HG03432 (cell line): ENCODE data around the gene PI3.
"Not testable (repeated sequence)": the region's sequence is repeated elsewhere in the genome, so short reads cannot be mapped to it uniquely, and the experiment has no call there.

Experiments used
- ATAC-seq: cut with Tn5 transposase; IDR thresholded peaks from one replicate; pipeline ENCODE4 v1.9.1; 2021; ENCODE audit warnings: mild to moderate bottlenecking, moderate library complexity; ENCODE audit not compliant: unreplicated experiment

Gene PI3, protein sequence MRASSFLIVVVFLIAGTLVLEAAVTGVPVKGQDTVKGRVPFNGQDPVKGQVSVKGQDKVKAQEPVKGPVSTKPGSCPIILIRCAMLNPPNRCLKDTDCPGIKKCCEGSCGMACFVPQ

DNA sequence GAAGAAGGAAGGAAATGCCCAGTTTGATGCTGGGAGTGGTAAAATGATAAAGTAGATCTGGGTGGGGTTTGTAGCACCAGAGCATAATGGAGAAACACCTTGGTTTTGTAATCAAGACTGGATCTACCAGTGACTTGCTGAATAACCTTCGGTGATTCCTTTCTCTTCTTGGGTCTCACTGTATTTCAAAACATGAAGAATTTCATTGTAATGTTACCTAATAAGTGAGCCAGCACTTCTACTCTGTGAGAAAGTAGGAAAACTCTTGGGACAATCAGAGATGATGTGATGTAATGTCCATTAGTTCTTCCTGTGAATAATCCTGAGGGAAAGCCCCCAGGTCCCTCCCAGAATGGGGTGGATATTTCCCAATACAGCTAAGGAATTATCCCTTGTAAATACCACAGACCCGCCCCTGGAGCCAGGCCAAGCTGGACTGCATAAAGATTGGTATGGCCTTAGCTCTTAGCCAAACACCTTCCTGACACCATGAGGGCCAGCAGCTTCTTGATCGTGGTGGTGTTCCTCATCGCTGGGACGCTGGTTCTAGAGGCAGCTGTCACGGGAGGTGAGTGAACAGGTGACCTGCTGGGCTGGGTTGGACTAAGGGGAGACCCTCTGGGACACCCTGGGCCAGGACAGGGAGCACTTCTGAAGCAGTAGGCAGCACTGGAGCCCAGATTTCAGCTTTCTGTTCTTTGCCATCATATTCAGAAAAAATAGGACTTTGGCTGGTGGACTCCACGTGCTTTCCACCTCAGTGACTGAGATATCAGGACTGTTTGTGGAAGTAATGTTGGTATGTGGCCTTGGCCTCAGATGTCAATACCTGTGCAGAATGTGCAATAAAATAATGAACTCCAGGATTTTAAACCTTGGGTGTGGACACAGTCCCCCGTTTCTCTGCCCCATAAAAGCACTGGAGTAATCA is at the start of gene PI3:
TSS of gene PI3 (plus strand) at position 469 of the 931 bp plus-strand sequence. CDS start at position 490, 21 bp downstream.
- ATAC-seq, result no peak

DNA sequence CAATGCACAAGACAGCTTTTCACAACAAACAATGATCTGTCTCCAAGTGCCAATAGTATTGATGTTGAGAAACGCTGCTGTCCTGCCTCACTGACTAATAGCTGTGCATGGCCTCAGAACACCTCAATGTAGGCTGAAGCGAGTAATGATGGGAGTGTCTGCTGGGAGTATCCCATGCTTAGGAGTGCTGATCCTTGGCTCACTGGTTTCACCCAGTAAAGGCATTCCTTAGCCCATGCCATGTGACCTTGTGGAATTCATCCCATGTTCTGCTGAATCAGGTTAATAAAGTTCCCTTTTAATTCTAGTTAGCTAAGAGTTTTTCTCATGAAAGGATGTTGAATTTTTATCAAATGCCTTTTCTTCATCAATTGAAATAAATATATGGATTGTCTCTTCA is 46.6 kb upstream of the PI3 start:
- ATAC-seq, result no peak

DNA sequence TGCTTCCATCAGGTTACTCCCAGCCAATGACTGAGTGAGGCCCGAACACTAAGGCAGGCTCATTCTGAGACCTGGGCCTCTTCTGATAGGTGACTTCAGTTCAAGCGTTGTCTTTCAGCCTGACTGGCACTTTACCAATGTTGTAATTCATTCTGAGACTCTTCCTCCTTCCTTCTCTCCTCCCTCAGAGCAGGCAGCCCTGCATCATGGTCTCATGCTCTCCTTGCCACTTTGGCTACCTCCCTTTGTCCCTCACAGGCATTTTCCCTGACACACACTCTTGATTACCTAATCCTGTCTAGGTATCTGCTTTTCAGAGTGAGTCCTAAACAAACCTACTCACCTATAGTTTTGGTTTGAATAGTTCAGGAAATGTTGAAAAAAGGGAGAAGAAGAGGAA is 37.8 kb upstream of the PI3 start:
- ATAC-seq, result no peak

DNA sequence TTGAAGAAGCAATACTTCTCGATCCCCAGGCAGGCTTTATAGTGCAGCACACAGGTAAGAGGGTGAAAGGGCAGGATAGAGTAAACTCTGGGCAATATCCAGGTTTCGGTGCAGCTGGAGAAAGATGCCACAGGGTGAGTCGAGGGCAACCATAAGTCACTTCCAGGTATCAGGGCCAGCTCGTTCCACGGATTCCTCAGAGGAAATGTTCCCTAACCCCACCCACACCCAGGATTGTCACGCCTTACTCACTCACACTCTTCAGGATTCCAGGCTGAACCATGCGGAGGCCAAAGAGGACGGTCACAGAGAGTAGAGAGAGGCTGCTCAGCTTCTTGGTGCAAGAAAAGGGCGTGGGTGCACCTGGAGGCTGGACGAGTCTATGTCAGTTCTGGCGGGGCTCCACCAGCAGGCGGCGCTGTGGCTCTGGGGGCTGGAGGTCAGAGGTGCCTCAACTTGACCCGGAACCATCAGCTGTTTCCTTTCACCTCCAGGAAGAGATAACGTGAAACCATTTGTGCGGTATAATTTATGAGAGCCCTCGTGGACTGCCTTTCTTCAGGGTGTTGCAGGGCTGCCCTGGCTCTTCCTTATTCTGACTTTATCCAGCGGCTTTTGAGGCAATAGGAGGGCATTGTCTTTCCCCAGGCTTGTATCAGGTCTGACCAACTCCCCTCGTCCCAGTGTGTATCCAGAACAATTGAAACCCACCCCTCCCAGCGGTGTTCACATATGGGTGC is 36.0 kb upstream of the PI3 start:
- ATAC-seq, result no peak

DNA sequence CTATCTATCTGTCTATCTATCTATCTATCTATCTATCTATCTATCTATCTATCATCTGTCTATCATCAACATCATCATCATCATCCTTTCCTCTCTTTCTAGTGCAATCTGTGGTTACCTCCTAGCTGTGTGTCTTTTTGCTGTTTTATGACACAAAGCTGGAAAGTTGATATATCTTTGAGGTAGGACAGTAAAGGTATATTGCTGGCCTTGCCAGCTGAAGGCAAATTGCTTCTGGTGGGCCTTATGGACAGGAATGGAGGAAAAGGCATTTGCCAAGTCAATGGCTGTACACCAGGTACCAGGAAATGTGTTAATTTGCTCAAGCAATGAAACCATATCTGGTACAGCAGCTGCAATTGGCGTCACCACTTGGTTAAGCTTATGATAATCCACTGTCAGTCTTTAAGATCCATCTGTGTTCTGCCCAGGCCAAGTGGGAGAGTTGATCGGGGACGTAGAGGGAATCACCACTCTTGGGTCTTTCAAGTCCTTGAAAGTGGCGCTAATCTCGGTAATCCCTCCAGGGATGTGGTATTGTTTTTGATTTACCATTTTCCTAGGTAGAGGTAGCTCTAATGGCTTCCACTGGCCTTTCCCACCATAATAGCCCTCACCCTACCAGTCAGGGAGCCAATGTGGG is 34.8 kb upstream of the PI3 start:
- ATAC-seq, result not testable (repeated sequence)

DNA sequence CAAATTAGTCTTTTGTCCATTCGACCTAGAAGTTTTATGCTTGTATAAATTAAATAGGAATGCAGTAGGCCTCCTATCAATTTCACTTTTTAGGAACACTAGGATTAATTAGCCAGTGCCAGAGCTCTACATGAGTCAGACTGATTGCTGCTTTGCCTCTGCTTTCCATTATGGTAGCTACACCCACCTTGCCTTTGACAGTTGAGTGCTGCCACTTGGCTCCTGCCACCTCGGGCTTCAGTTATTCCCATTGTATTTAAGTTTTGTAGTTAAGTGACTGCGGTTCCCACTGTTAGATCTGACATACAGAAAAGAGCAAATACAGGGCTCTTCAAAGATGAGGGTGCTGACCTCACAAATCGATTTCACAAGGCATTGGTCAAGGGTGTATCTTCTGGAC is 33.9 kb upstream of the PI3 start:
- no peak for ATAC-seq

DNA sequence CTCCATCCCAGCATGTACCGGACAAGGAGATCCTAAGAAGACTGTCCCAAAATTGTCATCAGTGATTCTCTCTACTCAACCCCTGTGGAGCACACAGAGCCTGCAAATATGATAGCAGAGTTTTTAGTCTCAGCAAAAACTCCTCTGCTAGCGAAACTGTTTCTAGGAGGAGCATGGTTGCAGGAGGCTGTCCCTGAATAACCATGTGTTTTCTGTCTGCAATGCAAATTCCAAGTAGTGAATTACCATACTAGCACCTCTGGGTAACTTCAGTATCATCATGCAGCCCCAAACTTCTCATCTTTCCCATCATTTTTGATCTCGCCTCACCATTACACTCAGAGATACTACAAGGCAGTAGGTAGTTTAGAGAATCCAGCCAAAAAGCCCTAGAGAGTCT is 25.6 kb upstream of the PI3 start:
- ATAC-seq, result no peak

DNA sequence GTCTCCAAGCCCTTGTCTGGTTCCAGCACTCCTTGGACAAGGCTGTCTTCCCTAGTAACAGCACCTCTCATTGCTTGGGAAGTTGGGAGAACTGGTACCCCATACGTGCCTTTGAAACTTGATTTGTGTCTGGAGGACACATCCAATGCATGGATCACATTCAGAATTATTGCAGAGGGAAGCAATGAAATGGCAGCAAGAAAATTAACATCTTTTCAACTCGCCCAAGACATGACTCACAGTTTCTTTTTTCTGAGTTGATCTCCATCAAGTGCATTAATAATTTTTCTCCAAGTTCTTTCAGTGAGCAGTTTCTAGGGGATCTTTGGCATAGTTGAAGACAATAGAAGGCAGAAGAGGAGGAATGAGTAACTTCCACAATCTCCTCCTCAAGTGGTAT is 22.3 kb upstream of the PI3 start:
- ATAC-seq, result no peak

DNA sequence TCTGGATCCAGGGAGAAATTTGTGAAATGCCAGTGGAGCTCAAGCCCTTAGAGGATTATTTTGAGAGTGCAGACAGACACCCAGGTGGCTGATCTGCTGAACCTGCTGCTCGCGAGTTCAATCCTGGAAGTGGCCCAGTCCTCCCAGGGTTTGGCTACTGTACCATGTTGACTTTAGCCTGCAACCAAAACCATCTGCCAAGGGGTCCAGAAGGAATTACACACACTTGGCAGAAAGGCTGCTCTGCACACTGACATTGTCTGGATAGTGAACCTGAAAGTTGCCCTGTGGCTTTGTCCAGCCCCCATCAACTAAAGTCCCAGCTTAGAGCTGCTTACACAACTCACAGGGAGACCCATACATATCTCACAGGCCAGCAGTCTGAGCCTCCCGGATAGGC is 21.6 kb upstream of the PI3 start:
- ATAC-seq, result no peak

DNA sequence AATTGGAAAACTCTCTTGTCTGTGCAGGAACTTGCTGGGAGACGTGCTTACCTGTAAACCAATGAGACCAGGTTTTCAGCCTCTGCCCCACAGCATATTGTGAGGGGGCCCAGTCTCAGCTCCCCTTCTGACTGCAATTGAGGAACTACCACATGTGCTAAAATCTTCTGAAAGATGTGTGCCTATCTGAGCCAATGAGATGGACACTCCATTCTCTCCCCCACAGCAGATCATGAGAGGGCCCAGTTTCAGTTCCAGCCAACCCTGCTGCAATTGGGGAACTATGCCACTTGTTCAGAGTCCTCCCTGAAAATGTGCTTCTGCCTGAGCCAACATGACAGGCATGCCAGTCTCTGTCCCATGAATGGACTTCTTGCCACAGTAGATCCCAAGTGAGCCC is 20.9 kb upstream of the PI3 start:
- ATAC-seq, result no peak

DNA sequence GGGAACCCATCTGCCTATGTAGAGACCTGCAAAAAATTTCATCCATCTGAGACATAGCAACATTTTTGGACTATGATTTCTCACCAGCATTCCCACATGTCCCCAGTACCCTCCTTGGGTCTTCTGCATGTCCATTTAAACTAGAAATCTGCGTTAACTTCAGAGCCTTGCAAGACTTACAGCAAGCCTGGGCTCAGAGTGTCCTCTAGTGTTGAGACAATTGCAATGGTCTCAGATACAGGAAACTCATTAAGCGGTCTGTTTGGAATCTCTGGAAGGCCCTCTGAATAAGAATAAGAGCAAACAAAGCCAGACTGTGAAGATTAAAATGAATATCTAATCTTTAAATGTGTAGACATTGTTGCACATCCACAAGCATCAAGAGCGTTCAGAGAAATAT is 20.5 kb upstream of the PI3 start:
- ATAC-seq, result no peak

DNA sequence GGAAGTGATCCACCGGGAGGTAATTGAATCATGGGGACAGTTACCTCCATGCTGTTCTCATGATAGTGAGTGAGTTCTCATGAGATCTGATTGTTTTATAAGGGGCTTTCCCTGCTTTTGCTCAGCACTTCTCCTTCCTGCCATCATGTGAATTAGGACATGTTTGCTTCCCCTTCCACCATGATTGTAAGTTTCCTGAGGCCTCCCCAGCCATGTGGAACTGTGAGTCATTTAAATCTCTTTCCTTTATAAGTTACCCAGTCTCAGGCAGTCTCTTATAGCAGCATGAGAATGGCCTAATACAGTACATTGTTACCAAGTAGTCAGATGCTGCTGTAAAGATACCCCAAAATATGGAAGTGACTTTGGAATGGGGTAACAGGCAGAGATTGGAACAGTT is 19.9 kb upstream of the PI3 start:
- not testable (repeated sequence) for ATAC-seq

DNA sequence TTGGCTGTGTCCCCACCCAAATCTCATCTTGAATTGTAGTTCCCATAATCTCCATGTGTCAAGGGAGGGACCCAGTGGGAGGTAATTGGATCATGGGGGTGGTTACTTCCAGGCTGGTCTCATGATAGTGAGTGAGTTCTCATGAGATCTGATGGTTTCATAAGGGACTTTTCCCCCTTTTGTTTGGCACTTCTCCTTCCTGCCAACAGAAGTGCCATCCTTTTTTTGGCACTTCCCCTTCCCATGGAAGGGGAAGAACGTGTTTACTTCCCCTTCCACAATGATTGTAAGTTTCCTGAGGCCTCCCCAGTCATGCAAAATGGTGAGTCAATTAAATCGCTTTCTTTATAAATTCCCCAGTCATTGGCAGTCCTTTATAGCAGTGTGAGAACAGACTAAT is 18.0 kb upstream of the PI3 start:
- no peak for ATAC-seq

DNA sequence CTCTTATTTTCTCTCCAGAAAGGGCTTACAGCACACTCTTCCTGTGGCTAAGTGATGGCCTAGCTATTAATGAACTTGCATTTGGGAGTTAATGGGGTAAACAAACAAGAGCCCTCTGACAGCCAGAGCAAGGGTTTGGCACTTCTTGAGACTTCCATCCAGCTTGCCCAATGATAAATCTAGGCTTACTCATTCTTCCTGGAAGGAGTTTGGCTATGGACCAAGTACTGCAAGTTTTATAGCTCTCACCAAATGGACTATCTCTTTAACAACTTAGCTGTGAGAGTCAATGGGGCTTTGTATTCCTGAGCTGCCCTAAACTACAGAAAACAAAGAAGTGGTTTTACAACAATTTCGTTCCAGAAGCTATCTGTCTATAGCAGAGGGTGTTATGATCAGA is 16.7 kb upstream of the PI3 start:
- ATAC-seq, result no peak

DNA sequence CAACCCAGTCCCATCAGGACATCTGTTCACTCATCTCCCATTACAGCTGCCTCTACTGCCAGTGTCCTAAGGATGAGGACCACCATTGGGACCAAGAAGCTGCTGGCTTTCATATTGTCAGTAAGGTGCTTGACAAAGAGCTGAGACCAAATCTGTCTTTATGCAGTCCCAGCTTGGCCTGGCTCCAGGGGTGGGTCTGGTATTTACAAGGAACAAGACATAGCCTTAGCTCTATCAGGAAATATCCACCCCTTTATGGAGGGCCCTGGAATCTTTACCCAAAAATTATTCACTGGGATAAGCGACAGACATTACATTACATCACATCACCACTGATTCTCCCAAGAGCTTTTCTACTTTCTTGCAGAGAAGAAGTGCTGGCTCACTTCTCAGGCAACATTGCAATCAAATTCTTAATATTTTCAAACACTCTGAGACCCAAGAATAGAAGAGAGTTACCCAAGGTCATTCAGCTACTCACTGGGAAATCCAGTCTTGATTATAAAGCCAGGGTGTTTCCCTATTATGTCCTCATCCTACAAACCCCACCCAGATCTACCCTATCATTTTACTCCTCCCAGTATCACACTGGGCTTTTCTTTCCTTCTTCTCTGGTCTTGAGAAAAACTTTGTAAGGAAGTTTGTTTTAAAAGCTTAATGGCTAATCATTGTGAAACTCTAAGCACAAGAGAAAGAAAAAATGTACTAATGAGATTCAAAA is 11.5 kb upstream of the PI3 start:
- no peak for ATAC-seq

DNA sequence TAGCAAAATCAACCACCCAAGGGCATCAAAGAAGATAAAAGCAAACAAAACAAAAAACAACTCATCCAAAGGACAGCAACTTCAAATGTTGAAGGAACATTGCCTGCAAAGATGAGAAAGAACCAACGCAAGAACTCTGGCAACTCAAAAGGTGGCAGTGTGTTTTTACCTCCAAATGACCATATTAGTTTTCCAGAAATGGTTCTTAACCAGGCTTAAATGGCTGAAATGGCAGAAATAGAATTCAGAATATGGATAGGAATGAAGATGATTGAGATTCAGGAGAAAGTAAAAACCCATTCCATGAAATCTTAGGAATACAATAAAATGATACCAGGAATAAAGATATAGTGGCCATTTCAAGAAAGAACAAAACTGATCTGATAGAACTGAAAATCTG is 9.8 kb upstream of the PI3 start:
- no peak for ATAC-seq

DNA sequence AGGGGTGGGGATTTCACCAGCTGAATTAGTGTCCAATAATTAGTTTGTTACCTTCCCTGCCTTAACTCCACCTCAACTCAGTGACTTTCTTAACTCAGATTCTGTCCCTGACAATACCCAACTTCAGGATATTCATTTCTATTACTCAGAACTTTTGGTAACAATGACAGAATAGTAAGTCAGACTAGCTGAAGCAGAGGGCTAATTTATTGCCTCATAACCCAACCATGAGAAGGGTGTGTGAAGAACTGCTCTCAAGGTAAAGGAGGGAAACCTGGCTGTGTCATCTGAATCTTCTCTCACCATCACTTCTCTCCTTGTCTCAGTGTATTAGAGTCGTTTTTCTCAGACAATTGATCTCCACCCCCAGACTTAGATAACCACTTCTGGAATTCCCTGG is 1.2 kb upstream of the PI3 start:
- no peak for ATAC-seq

DNA sequence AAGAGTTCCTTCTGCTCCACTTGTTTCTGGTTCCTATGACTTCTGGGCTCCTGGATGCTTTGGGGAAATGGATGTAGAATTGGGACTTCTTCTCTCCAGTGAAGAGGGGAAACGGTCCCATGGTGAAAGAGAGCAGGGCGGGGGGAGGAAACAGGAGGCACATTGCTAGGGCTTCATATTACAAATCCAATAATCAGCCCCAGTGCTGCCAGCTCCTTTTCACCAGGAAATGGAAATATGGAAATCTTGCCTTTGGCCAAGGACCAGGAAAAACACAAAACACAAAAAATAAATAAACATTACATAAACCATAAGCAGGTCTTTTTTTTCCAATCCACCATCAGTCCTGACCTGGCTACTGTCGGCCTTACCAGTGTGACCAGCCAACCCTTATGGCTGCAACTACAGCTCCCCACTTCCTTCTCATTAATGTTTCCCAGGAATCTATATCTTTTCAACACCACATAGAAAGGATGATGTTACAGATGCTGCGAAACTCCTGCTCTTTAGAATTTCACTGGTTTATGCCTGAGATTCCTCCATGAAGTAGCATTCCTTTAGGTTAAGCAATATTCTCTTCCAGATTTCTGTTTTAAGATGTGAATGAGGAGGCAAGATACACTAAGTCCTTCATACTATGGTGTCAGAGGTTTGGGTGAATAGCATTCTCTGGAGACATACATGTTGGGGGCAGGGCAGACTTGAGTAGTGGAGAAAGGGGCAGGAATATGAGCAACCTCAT is 2.0 kb downstream of the PI3 start:
- no peak for ATAC-seq

DNA sequence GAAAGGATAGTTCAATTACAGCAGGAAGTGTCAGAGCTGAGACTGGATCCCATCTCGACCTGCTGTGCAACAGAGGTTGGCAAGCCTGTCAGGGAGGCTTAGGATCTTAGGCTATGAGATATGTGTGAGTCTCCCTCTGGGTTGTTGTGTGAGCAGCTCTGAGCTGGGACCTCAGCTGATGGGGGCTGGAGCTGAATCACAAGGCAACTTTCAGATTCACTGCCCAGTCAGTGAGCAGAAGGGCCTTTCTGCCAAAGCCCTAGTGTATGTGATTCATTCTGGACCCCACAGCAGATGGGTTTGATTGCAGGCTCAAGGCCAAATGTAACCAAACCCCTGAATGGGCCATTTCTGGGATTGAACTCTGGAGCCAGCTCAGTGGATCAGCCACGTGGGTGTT is 4.5 kb downstream of the PI3 start:
- ATAC-seq, result no peak

DNA sequence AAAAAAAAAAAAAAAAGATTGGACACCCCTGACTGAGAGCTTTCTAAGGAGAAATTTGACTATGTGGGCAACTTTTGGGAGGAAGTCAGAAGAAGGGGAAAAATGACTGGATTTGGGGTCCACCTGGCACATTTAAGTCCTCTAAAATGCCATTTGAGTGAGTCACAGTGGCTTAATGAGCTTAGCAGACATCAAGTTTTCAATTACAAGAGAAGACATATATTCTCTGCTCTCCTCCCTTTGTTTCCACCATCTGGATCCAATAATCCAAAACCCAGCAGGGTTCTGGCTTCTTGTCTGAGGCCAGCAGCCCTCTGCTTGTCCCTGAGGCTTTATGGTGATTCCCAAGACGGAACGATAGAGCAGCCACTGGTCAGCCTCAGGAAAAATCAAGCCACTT is 6.9 kb downstream of the PI3 start:
- ATAC-seq, result no peak
